Measurements from ENCODE around the gene ARID5A. TPM values are rescaled to one million over a fixed set of nuclear protein-coding genes. Genes with fewer than 3 reads are reported as not detected.

ARID5A gene
- total and polyA plus RNA-seq, 2 of the 13 experiments (the other 11 are each of a cell fraction or from before 2014, with no cell fraction given), result 6.0 to 9.5 TPM

DNA sequence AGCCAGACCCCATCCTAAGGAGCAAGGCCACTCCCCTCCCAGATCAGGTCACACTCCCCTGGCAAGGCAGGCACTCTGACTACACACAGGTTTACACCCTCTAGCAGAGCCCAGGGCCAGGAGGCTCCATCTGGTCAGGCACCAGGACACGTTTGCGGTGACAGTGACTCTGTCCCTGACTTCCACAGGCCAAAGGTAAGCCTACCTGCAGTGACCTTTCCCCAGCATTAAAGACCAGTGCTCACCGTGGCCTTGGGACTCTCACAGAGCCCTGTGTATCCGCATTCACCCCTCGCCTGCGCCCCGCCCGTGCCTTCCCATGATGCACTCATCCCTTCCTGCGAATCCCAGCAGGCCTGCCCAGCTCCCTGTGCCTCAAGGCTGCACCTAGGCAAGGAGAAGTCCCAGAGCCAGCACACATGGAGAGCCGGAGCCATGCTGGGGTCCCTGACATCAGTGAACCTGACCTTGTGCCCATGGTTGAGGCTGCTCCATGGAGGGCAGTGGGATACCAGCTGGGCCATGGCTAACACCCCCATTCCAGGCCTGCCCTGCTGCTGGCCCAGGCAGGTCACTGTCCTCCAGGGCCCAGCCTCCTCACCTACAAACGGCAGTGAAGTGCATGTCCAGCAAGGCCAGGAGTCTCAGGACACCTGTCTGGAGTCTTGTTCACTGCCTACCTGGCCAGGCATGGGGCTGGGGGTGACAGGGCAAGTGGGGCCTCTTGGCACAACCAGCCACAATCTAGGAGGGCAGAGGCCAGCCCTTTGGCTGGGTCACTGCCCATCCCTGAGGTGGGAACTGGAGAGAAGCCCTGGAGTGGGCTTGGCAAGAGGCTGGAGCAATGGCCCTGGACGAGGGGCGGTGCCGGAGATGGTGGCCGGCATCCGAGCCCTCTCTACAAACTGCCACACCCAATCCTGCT lies 34.4 kb upstream of the ARID5A start (continued):
- no peak for TF ChIP-seq MBD4 (IDR thresholded peaks at IDR 0.05; ENCODE audit: borderline replicate concordance, low read length)
- no peak for TF ChIP-seq ZFP36L2 (CRISPR knock-in tag; IDR thresholded peaks at IDR 0.05)
- TF ChIP-seq POLR2G (IDR thresholded peaks at IDR 0.05; ENCODE audit: low read depth, low read length), result peak; percentile 36; the same call in 1 of the 2 replicates
- TF ChIP-seq, protein P1, sequence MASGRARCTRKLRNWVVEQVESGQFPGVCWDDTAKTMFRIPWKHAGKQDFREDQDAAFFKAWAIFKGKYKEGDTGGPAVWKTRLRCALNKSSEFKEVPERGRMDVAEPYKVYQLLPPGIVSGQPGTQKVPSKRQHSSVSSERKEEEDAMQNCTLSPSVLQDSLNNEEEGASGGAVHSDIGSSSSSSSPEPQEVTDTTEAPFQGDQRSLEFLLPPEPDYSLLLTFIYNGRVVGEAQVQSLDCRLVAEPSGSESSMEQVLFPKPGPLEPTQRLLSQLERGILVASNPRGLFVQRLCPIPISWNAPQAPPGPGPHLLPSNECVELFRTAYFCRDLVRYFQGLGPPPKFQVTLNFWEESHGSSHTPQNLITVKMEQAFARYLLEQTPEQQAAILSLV (CRISPR knock-in tag; IDR thresholded peaks at IDR 0.05; ENCODE audit: borderline replicate concordance), result 0 out of 2 replicates have a peak, but pooled peaks have one; percentile 19
- TF ChIP-seq XRCC5 (optimal IDR thresholded peaks at IDR 0.05; ENCODE audit: low read length), result no peak
- TF ChIP-seq TGIF2 (CRISPR knock-in tag; IDR thresholded peaks at IDR 0.05), result no peak
- TF ChIP-seq ZNF329 (CRISPR knock-in tag; IDR thresholded peaks at IDR 0.05; ENCODE audit: low read depth), result no peak
- no peak for TF ChIP-seq POLR2A (IDR thresholded peaks at IDR 0.05; ENCODE audit: insufficient read depth in 1 of 2, low read depth in 2 of 2, low read length in 2 of 2)
- TF ChIP-seq TEAD2 (CRISPR knock-in tag; IDR thresholded peaks at IDR 0.05), result peak; percentile 64; the same call in 1 of the 2 replicates
- no peak for TF ChIP-seq ZNF317 (CRISPR knock-in tag; IDR thresholded peaks at IDR 0.05)
- TF ChIP-seq, protein P2, sequence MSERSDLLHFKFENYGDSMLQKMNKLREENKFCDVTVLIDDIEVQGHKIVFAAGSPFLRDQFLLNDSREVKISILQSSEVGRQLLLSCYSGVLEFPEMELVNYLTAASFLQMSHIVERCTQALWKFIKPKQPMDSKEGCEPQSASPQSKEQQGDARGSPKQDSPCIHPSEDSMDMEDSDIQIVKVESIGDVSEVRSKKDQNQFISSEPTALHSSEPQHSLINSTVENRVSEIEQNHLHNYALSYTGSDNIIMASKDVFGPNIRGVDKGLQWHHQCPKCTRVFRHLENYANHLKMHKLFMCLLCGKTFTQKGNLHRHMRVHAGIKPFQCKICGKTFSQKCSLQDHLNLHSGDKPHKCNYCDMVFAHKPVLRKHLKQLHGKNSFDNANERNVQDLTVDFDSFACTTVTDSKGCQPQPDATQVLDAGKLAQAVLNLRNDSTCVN (CRISPR knock-in tag; IDR thresholded peaks at IDR 0.05; ENCODE audit: borderline replicate concordance), result no peak
- TF ChIP-seq, protein P3, sequence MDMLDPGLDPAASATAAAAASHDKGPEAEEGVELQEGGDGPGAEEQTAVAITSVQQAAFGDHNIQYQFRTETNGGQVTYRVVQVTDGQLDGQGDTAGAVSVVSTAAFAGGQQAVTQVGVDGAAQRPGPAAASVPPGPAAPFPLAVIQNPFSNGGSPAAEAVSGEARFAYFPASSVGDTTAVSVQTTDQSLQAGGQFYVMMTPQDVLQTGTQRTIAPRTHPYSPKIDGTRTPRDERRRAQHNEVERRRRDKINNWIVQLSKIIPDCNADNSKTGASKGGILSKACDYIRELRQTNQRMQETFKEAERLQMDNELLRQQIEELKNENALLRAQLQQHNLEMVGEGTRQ (IDR thresholded peaks at IDR 0.05; ENCODE audit: low read depth, low read length), result no peak
- TF ChIP-seq, protein P3 (CRISPR knock-in tag; IDR thresholded peaks at IDR 0.05; ENCODE audit: borderline replicate concordance), result no peak; the same call in 1 of the 2 replicates
- peak; percentile 67; the same call in 1 of the 2 replicates for TF ChIP-seq POGZ (CRISPR knock-in tag; IDR thresholded peaks at IDR 0.05)
- TF ChIP-seq, protein P4, sequence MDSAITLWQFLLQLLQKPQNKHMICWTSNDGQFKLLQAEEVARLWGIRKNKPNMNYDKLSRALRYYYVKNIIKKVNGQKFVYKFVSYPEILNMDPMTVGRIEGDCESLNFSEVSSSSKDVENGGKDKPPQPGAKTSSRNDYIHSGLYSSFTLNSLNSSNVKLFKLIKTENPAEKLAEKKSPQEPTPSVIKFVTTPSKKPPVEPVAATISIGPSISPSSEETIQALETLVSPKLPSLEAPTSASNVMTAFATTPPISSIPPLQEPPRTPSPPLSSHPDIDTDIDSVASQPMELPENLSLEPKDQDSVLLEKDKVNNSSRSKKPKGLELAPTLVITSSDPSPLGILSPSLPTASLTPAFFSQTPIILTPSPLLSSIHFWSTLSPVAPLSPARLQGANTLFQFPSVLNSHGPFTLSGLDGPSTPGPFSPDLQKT (CRISPR knock-in tag; IDR thresholded peaks at IDR 0.05; ENCODE audit: borderline replicate concordance), result no peak
- TF ChIP-seq KLF16 (CRISPR knock-in tag; IDR thresholded peaks at IDR 0.05), result no peak
- TF ChIP-seq, protein P5, sequence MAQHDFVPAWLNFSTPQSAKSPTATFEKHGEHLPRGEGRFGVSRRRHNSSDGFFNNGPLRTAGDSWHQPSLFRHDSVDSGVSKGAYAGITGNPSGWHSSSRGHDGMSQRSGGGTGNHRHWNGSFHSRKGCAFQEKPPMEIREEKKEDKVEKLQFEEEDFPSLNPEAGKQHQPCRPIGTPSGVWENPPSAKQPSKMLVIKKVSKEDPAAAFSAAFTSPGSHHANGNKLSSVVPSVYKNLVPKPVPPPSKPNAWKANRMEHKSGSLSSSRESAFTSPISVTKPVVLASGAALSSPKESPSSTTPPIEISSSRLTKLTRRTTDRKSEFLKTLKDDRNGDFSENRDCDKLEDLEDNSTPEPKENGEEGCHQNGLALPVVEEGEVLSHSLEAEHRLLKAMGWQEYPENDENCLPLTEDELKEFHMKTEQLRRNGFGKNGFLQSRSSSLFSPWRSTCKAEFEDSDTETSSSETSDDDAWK (CRISPR knock-in tag; IDR thresholded peaks at IDR 0.05), result no peak
- TF ChIP-seq, protein P6, sequence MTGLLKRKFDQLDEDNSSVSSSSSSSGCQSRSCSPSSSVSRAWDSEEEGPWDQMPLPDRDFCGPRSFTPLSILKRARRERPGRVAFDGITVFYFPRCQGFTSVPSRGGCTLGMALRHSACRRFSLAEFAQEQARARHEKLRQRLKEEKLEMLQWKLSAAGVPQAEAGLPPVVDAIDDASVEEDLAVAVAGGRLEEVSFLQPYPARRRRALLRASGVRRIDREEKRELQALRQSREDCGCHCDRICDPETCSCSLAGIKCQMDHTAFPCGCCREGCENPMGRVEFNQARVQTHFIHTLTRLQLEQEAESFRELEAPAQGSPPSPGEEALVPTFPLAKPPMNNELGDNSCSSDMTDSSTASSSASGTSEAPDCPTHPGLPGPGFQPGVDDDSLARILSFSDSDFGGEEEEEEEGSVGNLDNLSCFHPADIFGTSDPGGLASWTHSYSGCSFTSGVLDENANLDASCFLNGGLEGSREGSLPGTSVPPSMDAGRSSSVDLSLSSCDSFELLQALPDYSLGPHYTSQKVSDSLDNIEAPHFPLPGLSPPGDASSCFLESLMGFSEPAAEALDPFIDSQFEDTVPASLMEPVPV (CRISPR knock-in tag; IDR thresholded peaks at IDR 0.05), result 0 out of 2 replicates have a peak, but pooled peaks have one; percentile 39
- no peak for TF ChIP-seq SCMH1 (CRISPR knock-in tag; IDR thresholded peaks at IDR 0.05; ENCODE audit: borderline replicate concordance)
- TF ChIP-seq ATM (IDR thresholded peaks at IDR 0.05; ENCODE audit: borderline replicate concordance), result no peak
